Urothelium cell line (cell line): ENCODE results near the gene PRXL2B.
A peak's percentile ranks its signal among the peaks of the same experiment; 100 is the strongest.
"Not testable (repeated sequence)": the region's sequence is repeated elsewhere in the genome, so short reads cannot be mapped to it uniquely, and the experiment has no call there.

Source experiments
- DNase-seq: peaks from one replicate; pipeline ENCODE4 v3.0.0; 2011; ENCODE audit warnings: low spot score, mixed read lengths
- FAIRE-seq: peaks from 2 replicates; lab custom pipeline; 2011; peaks lifted over from hg19 to GRCh38; lab: Jason Lieb, UNC

PRXL2B gene

GRCh38 chr1:2549367-2550029 is 37.1 kb upstream of the PRXL2B start:
- not testable (repeated sequence) for DNase-seq, FAIRE-seq

GRCh38 chr1:2550309-2550861 is 36.2 kb upstream of the PRXL2B start:
- not testable (repeated sequence) for DNase-seq, FAIRE-seq

- FAIRE-seq, DNase-seq: not testable (repeated sequence)
These were observed 35.0 kb upstream of the PRXL2B start for GRCh38 chr1:2551544-2551943.

- DNase-seq (no peak), FAIRE-seq (no peak)
These were observed 34.4 kb upstream of the PRXL2B start for GRCh38 chr1:2552189-2552588.

- FAIRE-seq, DNase-seq: not testable (repeated sequence)
These were observed 33.5 kb upstream of the PRXL2B start for GRCh38 chr1:2553076-2553475.

- DNase-seq (no peak), FAIRE-seq (no peak)
These were observed 32.5 kb upstream of the PRXL2B start for GRCh38 chr1:2553871-2554620.

- DNase-seq: no peak
- FAIRE-seq: no peak
These were observed 31.8 kb upstream of the PRXL2B start for GRCh38 chr1:2554621-2555387.

- FAIRE-seq: no peak
- peak; percentile 35 for DNase-seq
These were observed 30.8 kb upstream of the PRXL2B start for GRCh38 chr1:2555634-2556276.

GRCh38 chr1:2556277-2556677 is 30.3 kb upstream of the PRXL2B start, which contains the start of gene TNFRSF14:
Gene TNFRSF14 (plus strand): TSS chr1:2556371. CDS start chr1:2556665, 294 bp downstream.
- DNase-seq (peak; percentile 50), FAIRE-seq (no peak)

GRCh38 chr1:2556678-2557481 is 29.7 kb upstream of the PRXL2B start:
- DNase-seq (no peak), FAIRE-seq (no peak)

GRCh38 chr1:2557482-2558400 is 28.8 kb upstream of the PRXL2B start:
- DNase-seq: no peak
- FAIRE-seq: no peak

- FAIRE-seq (no peak), DNase-seq (no peak)
These were observed 28.2 kb upstream of the PRXL2B start for GRCh38 chr1:2558420-2558819.

- no peak for DNase-seq
- FAIRE-seq: no peak
These were observed 27.7 kb upstream of the PRXL2B start for GRCh38 chr1:2558861-2559260.

- DNase-seq: no peak
- no peak for FAIRE-seq
These were observed 26.9 kb upstream of the PRXL2B start for GRCh38 chr1:2559509-2560298.

GRCh38 chr1:2560299-2561073 is 26.1 kb upstream of the PRXL2B start:
- no peak for FAIRE-seq
- DNase-seq: no peak

- DNase-seq (no peak), FAIRE-seq (no peak)
These were observed 25.1 kb upstream of the PRXL2B start for GRCh38 chr1:2561446-2561845.
